Camera-type eye (tissue), 1 donor: ENCODE measurements around the gene DAZAP2. TPM values are rescaled to one million over a fixed set of nuclear protein-coding genes. Genes with fewer than 3 reads are reported as not detected.

ENCODE experiments used
- total RNA-seq: library from RNA; depleted of rRNA; stranded (reverse); fragments of >200 nt; gene quantifications from one replicate; pipeline ENCODE4 v1.2.3, GENCODE V29; 2014

Gene DAZAP2
- 96.7 TPM for total RNA-seq

GRCh38 chr12:51238510-51239334 lies at the start of gene DAZAP2:
Gene DAZAP2 (plus strand): TSS chr12:51238826. CDS start chr12:51238908, 82 bp downstream.

GRCh38 chr12:51217968-51218606 lies 20.5 kb upstream of the DAZAP2 start, which contains the start of gene POU6F1:
Gene POU6F1 (minus strand): TSS chr12:51218062. CDS start chr12:51206836, 11,226 bp downstream.

GRCh38 chr12:51270067-51270950 lies 31.7 kb downstream of the DAZAP2 start, which contains the start of gene SMAGP:
Gene SMAGP (minus strand): TSS chr12:51270415. CDS start chr12:51269278, 1,137 bp downstream.

Other genes with a start within 250 kb of the DAZAP2 start
- 63.3 TPM for gene SLC11A2, start 212.4 kb upstream of the DAZAP2 start, total RNA-seq
- 65.2 TPM for gene LETMD1, start 190.5 kb upstream of the DAZAP2 start, total RNA-seq
- 53.7 TPM for gene CSRNP2, start 155.2 kb upstream of the DAZAP2 start, total RNA-seq
- gene TFCP2, start 65.7 kb upstream of the DAZAP2 start, total RNA-seq, result 42.2 TPM
- 8.2 TPM for gene POU6F1, start 20.8 kb upstream of the DAZAP2 start, total RNA-seq
- gene SMAGP, start 31.6 kb downstream of the DAZAP2 start, total RNA-seq, result 6.8 TPM
- 4.2 TPM for gene BIN2, start 85.3 kb downstream of the DAZAP2 start, total RNA-seq
- not detected for gene CELA1, start 107.9 kb downstream of the DAZAP2 start, total RNA-seq
- 7.5 TPM for gene GALNT6, start 152.6 kb downstream of the DAZAP2 start, total RNA-seq
- 27.6 TPM for gene SLC4A8, start 186.0 kb downstream of the DAZAP2 start, total RNA-seq